Measurements from ENCODE around the gene SGCE.

DNA sequence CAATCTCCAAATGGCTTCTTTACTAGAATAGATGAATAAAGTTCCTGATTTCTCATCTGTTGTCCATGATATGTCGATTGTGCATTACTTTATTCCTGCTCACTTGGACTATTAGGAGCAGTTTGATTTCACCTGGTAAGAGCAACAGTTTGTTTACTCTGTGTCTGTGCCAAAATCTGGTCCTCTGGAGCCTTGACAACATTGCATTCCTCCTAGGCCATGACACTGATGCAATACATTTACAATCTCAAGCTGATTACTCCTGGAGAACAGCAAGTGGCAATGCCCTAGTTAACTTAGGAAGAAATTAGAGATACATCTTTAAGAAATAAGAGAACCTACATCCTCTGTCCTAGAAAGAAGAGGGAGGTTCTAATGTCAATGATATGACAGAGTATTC lies 71.8 kb downstream of the SGCE start:
- TF ChIP-seq CTCF (IDR thresholded peaks at IDR 0.05) (no peak), POLR2A (IDR thresholded peaks at IDR 0.05) (no peak)
